HepG2 (cell line): ENCODE measurements around the gene CD4. TPM values are rescaled to one million over a fixed set of nuclear protein-coding genes. Genes with fewer than 3 reads are reported as not detected.

ENCODE experiments used
- ATAC-seq: fragments of 200-7000 bp; cut with Tn5 transposase; 3 replicates; pipeline ENCODE4 v1.9.1; 2020; ENCODE audit warnings: mild to moderate bottlenecking, moderate library complexity
- BruUV-seq: library from RNA; stranded (reverse); fragments of 400-500 nt; replicated peaks from 2 replicates; lab custom pipeline; 2021; lab: Mats Ljungman, UMichigan
- CTCF ChIA-PET: fragments of 300-600 bp; formaldehyde crosslinking; extraction: SDS; loops from one replicate; lab custom pipeline; 2021; ENCODE audit warnings: low total read pairs, inconsistent platforms, low intra/inter-chr PET ratio; lab: Yijun Ruan, JAX
- POLR2A ChIA-PET: fragments of 350-600 bp; sonication (Branson Sonifier 250); formaldehyde crosslinking; loops from one replicate; lab custom pipeline; 2020; ENCODE audit warnings: antibody characterized with exemption, inconsistent platforms; lab: Yijun Ruan, JAX
- DNase-seq: peaks from one replicate; pipeline ENCODE4 v3.0.0-alpha.2; 2015; ENCODE audit warnings: low spot score
- FAIRE-seq: peaks from 3 replicates; lab custom pipeline; 2011; peaks lifted over from hg19 to GRCh38; lab: Jason Lieb, UNC
- H2AFZ ChIP-seq: one replicate; pipeline ENCODE4 v1.6.1; 2011; ENCODE audit warnings: low read length, inconsistent platforms
- H3K27ac ChIP-seq: fragments of 300-600 bp; 3 replicates; pipeline ENCODE4 v1.8.0; 2011; ENCODE audit warnings: mixed run types, mild to moderate bottlenecking, mixed read lengths, low read length, inconsistent platforms; ENCODE audit not compliant: insufficient read depth; ENCODE audit errors: extremely low read length
- H3K27me3 ChIP-seq, 2 experiments: fragments of 200-600 bp in 1 of 2; 2 replicates in 1 of 2; 3 replicates in 1 of 2; pipeline versions ENCODE4 v1.6.0 to v1.8.0; 2011; ENCODE audit warnings: low read length in 2 of 2, mild to moderate bottlenecking in 2 of 2, moderate library complexity in 2 of 2, inconsistent platforms in 1 of 2; ENCODE audit not compliant: insufficient read depth in 2 of 2, control insufficient read depth in 1 of 2
- H3K36me3 ChIP-seq, 2 experiments: fragments of 200-600 bp in 1 of 2; replicated peaks in 1 of 2; 2 replicates in 1 of 2; 3 replicates in 1 of 2; pipeline versions ENCODE4 v1.5.1 to v1.8.0; 2011; ENCODE audit warnings: low read length in 2 of 2, inconsistent platforms in 1 of 2; ENCODE audit not compliant: insufficient read depth in 2 of 2, control insufficient read depth in 1 of 2
- H3K4me1 ChIP-seq: 2 replicates; pipeline ENCODE4 v1.5.1; 2012; ENCODE audit warnings: low read length, inconsistent platforms; ENCODE audit not compliant: insufficient read depth
- H3K4me2 ChIP-seq: 2 replicates; pipeline ENCODE4 v1.6.0; 2011; ENCODE audit warnings: low read depth, low read length, inconsistent platforms
- H3K4me3 ChIP-seq, 3 experiments: fragments of 200-600 bp in 1 of 3; sonication (generic), shearing (Covaris generic) in 1 of 3; replicated peaks in 1 of 3; 2 replicates each; pipeline ENCODE4 v1.5.1; 2011 to 2016; ENCODE audit warnings: low read length in 3 of 3, inconsistent platforms in 2 of 3, low read depth in 2 of 3, mild to moderate bottlenecking in 2 of 3, control low read depth in 1 of 3, mixed read lengths in 1 of 3; ENCODE audit not compliant: insufficient read depth in 1 of 3
- H3K79me2 ChIP-seq: one replicate; pipeline ENCODE4 v1.6.1; 2011; ENCODE audit warnings: low read length, inconsistent platforms; ENCODE audit not compliant: insufficient read depth
- H3K9ac ChIP-seq: 2 replicates; pipeline ENCODE4 v1.6.0; 2011; ENCODE audit warnings: mild to moderate bottlenecking, low read depth, low read length, inconsistent platforms; ENCODE audit not compliant: insufficient read depth
- H3K9me3 ChIP-seq: 2 replicates; pipeline ENCODE4 v1.5.1; 2012; ENCODE audit warnings: mild to moderate bottlenecking, low read length
- H4K20me1 ChIP-seq: 2 replicates; pipeline ENCODE4 v1.6.0; 2011; ENCODE audit warnings: inconsistent platforms, mild to moderate bottlenecking, low read length, moderate library complexity; ENCODE audit not compliant: insufficient read depth
- E2F5 ChIP-seq: sonication (generic); formaldehyde crosslinking; conservative IDR thresholded peaks from 2 replicates; pipeline ENCODE4 v1.4.0; 2020; ENCODE audit warnings: missing genetic modification reagents
- FOSL1 ChIP-seq: sonication (generic); formaldehyde crosslinking; IDR thresholded peaks from 2 replicates; pipeline ENCODE4 v1.9.0; 2021; ENCODE audit warnings: missing genetic modification reagents, borderline replicate concordance
- GTF2F1 ChIP-seq: fragments of 150-350 bp; IDR thresholded peaks from 2 replicates; pipeline ENCODE4 v1.6.1; 2014; ENCODE audit warnings: low read length
- IKZF4 ChIP-seq: sonication (generic); formaldehyde crosslinking; IDR thresholded peaks from 2 replicates; pipeline ENCODE4 v1.5.1; 2020; ENCODE audit warnings: borderline replicate concordance, mild to moderate bottlenecking, low read depth, missing genetic modification reagents; ENCODE audit errors: not compliant biosample characterization
- ISX ChIP-seq: sonication (generic); formaldehyde crosslinking; conservative IDR thresholded peaks from 2 replicates; pipeline ENCODE4 v1.5.0; 2020; ENCODE audit warnings: missing genetic modification reagents
- PHF8 ChIP-seq: sonication (generic); formaldehyde crosslinking; IDR thresholded peaks from 2 replicates; pipeline ENCODE4 v1.5.0; 2020; ENCODE audit warnings: missing genetic modification reagents
- REL ChIP-seq: sonication (generic); formaldehyde crosslinking; conservative IDR thresholded peaks from 2 replicates; pipeline ENCODE4 v1.8.0; 2022; ENCODE audit warnings: mild to moderate bottlenecking, missing genetic modification reagents, moderate library complexity
- ZFP62 ChIP-seq: sonication (generic); formaldehyde crosslinking; IDR thresholded peaks from 2 replicates; pipeline ENCODE4 v1.4.0; 2020; ENCODE audit warnings: missing genetic modification reagents
- ZNF644 ChIP-seq: IDR thresholded peaks from 2 replicates; pipeline ENCODE4 v1.6.1; 2016; ENCODE audit warnings: low read depth
- WGBS: methylation state at CpG from one replicate; pipeline ENCODE4 v1.1.6; 2017; ENCODE audit warnings: low lambda C conversion rate; 5-methylcytosine and 5-hydroxymethylcytosine counted together
- in situ Hi-C: cut with HindIII; loops from 2 replicates; pipeline ENCODE4 v1.10.0; 2017; ENCODE audit warnings: low pct_unique_long_range_greater_than_20kb; ENCODE audit not compliant: extremely low pct_ligation_motif_present
- intact Hi-C: fragments of 100-400 bp; cut with micrococcal nuclease; formaldehyde crosslinking; loops from one replicate; pipeline ENCODE4 v1.10.0; 2022; ENCODE audit not compliant: unreplicated experiment
- polyA plus RNA-seq, 8 experiments: library from polyadenylated mRNA; depleted of rRNA in 3 of 8; stranded (reverse) in 7 of 8; unstranded in 1 of 8; fragments of >200 nt; fragmentation: Illumina TruSeq in 4 of 8; extraction: Trizol in 4 of 8; gene quantifications; 2 replicates each; pipeline versions ENCODE4 v1.2.1 to v1.2.3, GENCODE V29; 2011 to 2016; ENCODE audit warnings: low read depth in 4 of 8, missing spikeins in 1 of 8, mixed read lengths in 1 of 8; ENCODE audit not compliant: insufficient read depth in 1 of 8
- total RNA-seq, 5 experiments: library from RNA; depleted of rRNA; stranded (reverse); fragments of >200 nt; fragmentation: Illumina TruSeq; extraction: Trizol; gene quantifications; 2 replicates each; pipeline ENCODE4 v1.2.3, GENCODE V29; 2016; ENCODE audit warnings: low read depth in 1 of 5
- TF ChIP-seq, protein P1 (sequence below): sonication (generic); formaldehyde crosslinking; IDR thresholded peaks from 2 replicates; pipeline ENCODE4 v1.4.0; 2020; ENCODE audit warnings: mild to moderate bottlenecking, missing genetic modification reagents

The CD4 gene
- total and polyA plus RNA-seq, 2 of the 13 experiments (the other 11 are each of a cell fraction or from before 2014, with no cell fraction given), result 0.07 to 0.95 TPM

DNA sequence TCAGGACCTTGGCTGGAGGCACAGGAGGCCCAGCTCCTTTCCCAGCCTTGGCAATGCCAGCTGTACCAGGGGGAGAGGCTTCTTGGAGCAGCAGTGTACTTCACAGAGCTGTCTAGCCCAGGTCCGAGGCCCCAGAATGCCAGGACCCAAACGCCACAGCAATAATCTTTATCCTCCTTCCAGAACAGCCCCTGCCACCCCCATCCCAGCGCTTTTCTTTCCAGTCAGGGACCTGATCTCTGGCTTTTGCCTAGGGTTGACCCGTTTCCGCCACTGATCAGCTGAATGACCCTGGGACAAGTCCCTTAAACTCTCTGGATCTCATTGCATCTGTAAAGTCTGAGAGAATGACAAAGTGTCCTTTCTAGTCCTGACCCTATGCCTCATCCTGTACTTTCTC lies 11.9 kb upstream of the CD4 start:
- H3K27ac ChIP-seq, result no peak overlapping the region
- intact Hi-C loops (no loop called here), in situ Hi-C loops (no loop called here)
- no peak overlapping the region for H3K4me3 ChIP-seq
- POLR2A ChIA-PET, result interaction anchor here (3.3 to 5.5 kb wide), 2 partner anchors 11 to 24 kb away, joined by 28 to 59 read pairs; partner anchors contain the start of genes MLF2 and PTMS
- CTCF ChIA-PET, result no interaction called here
- H2AFZ ChIP-seq, result no peak overlapping the region
- WGBS, result 81% methylated on average over 3 of the region's 5 CpGs
- TF ChIP-seq E2F5 (CRISPR knock-in tag), result no peak
- TF ChIP-seq, protein P1, sequence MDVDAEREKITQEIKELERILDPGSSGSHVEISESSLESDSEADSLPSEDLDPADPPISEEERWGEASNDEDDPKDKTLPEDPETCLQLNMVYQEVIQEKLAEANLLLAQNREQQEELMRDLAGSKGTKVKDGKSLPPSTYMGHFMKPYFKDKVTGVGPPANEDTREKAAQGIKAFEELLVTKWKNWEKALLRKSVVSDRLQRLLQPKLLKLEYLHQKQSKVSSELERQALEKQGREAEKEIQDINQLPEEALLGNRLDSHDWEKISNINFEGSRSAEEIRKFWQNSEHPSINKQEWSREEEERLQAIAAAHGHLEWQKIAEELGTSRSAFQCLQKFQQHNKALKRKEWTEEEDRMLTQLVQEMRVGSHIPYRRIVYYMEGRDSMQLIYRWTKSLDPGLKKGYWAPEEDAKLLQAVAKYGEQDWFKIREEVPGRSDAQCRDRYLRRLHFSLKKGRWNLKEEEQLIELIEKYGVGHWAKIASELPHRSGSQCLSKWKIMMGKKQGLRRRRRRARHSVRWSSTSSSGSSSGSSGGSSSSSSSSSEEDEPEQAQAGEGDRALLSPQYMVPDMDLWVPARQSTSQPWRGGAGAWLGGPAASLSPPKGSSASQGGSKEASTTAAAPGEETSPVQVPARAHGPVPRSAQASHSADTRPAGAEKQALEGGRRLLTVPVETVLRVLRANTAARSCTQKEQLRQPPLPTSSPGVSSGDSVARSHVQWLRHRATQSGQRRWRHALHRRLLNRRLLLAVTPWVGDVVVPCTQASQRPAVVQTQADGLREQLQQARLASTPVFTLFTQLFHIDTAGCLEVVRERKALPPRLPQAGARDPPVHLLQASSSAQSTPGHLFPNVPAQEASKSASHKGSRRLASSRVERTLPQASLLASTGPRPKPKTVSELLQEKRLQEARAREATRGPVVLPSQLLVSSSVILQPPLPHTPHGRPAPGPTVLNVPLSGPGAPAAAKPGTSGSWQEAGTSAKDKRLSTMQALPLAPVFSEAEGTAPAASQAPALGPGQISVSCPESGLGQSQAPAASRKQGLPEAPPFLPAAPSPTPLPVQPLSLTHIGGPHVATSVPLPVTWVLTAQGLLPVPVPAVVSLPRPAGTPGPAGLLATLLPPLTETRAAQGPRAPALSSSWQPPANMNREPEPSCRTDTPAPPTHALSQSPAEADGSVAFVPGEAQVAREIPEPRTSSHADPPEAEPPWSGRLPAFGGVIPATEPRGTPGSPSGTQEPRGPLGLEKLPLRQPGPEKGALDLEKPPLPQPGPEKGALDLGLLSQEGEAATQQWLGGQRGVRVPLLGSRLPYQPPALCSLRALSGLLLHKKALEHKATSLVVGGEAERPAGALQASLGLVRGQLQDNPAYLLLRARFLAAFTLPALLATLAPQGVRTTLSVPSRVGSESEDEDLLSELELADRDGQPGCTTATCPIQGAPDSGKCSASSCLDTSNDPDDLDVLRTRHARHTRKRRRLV, result no peak
- no peak for TF ChIP-seq FOSL1 (CRISPR knock-in tag)
- no peak for TF ChIP-seq ISX
- TF ChIP-seq ZFP62, result no peak
- TF ChIP-seq ZNF644, result no peak
- no peak for TF ChIP-seq PHF8 (CRISPR knock-in tag)
- TF ChIP-seq IKZF4 (CRISPR knock-in tag), result no peak
- TF ChIP-seq GTF2F1, result no peak
- no peak for TF ChIP-seq REL (CRISPR knock-in tag)
- FAIRE-seq (no peak), DNase-seq (no peak), ATAC-seq (no peak)
- no peaks in the 10 kb centered on the region for H3K9me3 ChIP-seq
- no peak overlapping the region for H3K4me2 ChIP-seq
- H3K27me3 ChIP-seq, result peaks cover 2 to 5% of the 10 kb centered on the region in 2 experiments; a peak in 2 of 5 replicates
- no peaks in the 10 kb centered on the region for H4K20me1 ChIP-seq
- H3K36me3 ChIP-seq, result no peaks in the 10 kb centered on the region
- no peaks in the 10 kb centered on the region for H3K79me2 ChIP-seq
- no peak overlapping the region for H3K9ac ChIP-seq
- BruUV-seq, result no TSS peak
- H3K4me1 ChIP-seq, result peaks cover 82% of the 10 kb centered on the region
